Fibroblast of skin of back (primary cell): ENCODE results near the gene MINDY1.

Experiments used
- DNase-seq: peaks from one replicate; pipeline ENCODE4 v3.0.0-alpha.2; 2013

The MINDY1 gene

DNA sequence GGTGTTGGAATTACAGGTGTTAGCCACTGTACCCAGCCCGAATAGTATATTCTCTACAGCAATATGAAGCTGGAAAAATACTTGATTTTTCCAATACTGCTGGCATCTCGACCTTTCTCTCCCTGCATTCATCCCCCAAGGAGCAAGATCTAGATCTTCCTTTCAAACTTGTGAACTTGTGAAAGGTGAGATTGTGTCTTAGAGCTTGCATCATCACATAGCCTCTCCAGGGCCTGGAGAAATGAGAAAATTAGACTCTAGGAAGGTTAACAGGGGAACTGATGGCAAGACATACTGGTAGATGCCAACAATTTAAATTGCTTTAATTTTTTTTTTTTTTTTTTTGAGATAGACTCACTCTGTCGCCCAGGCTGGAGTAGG lies 3.6 kb upstream of the MINDY1 start:
- no peak for DNase-seq

DNA sequence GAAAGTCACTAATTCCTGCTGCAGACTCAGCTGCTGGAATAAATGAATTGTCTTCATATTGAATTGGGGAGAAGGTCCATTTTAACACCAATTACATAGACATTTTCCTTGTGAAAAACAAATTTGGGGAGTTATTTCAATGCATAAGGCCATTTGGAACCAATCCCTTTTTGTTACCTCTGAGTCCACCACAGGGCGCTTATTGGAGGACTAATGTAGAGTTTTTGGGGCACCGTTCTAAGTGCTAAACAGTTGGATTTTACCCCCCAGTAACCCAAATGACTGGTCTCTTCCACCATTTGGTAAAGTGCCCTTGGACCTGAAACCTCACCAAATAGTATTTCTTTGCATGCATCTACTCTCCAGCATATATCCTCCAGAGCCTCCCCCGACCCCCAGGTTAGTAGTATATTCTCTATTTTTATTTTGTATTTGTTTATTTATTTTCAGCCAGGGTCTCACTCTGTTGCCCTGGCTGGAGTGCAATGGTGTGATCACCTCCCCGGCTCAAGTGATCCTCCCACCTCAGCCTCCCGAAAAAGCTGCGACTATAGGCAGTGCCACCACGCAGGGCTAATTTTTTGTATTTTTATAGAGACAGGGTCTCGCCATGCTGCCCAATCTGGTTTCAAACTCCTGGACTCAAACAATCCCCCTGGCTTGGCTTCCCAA lies 3.1 kb upstream of the MINDY1 start:
- no peak for DNase-seq

DNA sequence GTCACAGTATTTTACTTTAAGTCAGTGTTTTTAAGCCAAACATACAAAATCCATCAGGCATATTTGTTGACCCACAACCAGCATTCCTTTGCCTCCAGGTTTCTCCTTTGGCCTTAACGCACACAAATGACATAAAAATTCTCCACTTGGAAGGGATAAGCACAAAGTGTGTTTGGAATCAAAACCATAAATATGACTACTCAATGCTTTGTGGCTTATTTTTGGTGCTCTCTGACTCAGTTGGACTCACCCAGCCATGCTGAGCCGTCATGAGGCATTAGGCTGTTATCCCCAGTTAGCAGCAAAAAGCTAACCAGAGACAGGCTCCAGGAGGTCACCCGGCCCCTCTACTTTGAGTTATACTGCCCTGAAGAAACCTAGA lies 2.5 kb upstream of the MINDY1 start:
- DNase-seq: peak; percentile 43

DNA sequence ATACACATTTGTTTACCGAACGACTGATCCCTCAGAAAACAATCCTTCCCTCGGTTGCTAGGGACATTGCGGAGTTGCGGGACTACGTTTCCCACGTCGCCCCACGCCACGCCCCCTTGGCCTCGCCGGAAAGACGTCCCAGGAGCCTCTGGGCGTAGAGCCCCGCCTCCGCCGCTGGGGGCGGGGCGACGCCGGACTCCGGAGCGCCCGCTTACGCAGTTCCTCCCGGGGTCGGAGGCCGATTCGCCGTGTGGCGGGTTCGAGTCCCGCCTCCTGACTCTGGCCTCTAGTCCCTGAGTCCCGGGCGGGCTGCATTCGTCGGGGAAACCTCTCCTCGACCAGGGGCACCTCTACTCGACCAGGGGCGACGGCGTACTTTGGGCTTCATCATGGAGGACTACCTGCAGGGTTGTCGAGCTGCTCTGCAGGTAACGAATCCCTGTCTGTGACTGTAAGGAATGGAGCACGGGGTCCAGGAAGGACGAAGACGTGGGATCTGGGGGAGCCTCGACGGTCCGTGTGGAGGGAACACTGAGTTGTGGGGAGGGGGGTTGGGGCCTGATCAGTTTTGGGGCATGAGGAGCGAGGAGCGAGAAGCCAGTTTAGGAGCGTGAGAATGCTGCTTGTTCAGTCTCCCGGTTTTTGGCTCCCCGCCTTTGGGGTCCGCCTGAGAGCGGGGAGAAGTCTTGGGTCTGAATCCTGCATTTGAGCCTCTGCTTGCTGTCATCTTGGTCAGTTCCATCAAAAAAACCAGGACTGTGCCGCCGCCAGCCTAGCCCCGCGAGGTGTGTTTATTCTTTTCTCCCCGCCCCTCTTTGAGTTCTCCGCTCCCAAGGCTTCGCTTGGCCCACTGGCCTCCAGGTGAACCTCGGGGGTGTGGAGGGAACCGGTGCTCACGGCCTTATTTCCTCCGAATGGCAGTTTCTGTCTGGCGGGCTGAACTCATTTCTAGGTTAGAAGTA lies 1.8 kb upstream of the MINDY1 start, which contains the start of gene PRUNE1:
TSS of gene PRUNE1 (plus strand) at position 206 of the 962 bp plus-strand sequence. CDS start at position 390, 184 bp downstream.
- DNase-seq: peak; percentile 94

DNA sequence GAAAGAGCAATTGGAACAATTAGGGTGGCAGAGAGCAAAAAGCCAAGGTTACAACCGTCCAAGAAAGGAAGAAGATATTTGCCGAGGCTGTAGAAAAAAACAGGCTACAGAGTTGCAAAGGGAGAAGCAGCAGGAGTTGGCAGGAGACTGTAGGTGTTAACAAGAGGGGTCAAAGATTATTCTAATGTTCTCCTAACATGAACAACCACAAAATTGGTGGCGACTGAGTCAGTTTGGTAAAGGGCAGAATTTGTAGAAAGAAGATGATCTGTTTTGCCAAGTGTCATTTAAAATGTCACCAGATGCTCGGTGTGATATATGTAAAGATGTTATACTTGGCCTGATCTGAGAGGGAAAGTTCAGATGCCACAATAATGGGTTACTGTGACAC lies 1.1 kb upstream of the MINDY1 start:
- no peak for DNase-seq

DNA sequence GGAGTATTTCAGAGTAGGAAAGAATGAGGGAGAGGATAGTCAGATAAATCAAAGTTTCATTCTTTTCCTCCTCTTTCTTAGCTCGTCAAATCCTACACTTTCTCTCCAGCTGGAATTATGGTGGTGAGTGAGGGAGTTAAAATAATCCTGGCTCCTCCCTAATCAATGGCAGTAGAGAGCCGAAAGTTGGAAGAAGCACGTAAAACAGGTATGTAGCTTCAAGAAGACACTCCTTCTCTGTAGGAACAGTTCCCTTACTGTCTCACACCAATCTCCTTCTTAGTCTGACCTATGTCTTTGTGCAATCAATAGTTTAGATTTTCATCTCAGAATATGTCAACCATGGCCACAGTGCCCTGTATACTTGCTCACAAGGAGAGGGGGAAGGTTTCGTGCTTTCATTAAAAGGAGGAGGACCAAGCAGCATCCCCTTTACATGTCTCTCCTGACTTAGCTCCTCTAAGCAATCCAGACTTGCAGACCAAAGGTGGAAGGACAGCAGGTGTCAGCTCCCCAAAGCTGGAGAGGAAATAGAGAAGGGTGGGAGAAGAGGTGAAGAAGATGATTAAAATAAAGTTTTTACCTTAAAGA lies 878 bp downstream of the MINDY1 start:
- no peak for DNase-seq

DNA sequence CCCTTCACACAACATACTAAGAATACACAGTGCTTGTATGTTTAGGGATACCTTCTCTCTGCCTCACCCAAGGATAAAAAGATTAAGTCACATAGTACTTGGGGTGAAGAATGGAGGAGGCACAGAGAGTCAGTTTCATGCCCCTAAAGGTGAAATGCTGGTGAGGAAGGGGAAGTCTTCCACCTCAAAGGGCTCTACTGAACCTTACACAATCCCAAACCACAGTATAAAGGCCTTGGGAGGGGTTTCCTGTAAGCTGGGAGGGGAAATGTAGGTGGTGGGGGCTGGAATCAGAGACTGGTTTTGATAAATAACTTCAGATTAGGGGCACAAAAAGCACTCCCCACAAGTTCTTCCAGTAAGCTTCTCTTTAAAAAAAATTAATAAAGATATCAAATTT lies 3.5 kb downstream of the MINDY1 start:
- DNase-seq: no peak

DNA sequence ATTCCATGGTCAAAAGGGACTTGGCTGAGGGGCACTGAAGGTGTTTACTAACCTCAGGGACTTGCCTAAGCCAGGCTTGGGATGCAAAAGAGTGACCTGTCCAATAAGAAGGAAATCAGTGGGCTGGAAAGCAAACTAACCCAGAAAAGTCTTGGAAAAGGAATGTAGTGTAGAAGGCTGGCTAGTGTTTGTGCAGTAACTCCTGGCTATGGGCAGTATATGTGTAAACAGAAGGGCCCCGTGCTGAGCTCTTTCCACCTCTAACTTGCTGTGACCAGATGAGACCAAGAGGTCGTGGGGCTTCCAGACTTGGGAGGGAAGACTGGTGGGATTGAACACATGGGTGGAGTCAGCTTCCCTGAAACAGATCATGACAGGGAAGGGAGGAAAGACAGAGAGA lies 4.1 kb downstream of the MINDY1 start:
- DNase-seq: no peak

DNA sequence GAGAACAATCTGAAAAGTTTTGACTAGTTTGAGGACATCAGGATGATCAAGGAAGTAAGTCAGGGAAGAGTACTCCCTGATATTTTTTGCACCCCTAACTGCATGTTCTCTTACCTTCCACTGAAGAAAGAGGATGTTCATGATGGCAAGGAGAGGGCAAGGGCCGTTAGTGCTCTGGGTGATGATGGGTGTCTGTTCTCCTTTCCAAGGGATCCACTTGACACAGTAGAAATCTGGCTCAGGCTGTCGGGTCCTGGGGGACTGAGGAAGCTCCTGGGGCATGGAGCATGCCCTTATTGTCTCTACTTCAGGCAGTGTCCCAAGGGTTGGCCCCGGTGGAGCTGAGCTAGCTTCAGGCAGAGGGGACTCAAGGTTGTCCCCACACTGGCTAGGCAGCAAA lies 4.7 kb downstream of the MINDY1 start:
- no peak for DNase-seq

DNA sequence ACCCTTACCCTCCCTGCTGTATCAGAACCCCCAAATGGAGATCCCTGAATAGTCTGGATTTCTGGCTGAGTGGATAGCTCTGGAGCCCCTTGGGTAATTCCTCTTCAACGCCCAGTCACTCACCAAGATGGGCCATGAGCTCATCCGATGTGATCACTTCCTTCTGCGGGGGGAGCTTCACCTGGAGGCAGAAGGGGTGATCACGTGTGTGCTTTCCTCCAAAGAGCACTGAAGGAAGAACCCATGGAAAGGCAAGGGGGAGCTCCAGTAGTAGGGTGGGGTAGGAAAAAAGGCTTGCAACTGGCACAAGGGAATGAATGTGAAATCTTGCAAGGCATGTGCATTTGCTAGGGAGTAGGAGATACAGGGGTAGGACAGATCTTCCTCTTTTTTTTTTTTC lies 5.1 kb downstream of the MINDY1 start:
- no peak for DNase-seq

DNA sequence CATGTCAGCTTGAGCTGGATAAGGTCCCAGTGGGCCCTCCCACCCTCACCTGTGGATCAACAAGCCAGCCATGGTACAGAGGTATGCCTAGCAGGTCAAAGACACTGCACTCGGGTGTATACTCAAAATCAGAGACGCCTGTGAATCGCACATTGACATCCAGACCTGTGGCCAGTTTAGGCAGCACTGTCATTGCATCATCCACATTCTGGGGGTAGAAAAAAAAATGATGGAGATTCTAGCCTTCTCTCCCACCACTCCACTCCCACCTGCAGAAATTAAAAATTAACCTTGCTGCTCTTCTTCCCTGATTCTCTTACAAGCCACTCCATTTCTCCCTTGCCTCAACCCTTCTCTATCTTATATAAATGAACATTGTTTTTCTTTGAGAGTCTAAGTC lies 6.3 kb downstream of the MINDY1 start:
- no peak for DNase-seq

DNA sequence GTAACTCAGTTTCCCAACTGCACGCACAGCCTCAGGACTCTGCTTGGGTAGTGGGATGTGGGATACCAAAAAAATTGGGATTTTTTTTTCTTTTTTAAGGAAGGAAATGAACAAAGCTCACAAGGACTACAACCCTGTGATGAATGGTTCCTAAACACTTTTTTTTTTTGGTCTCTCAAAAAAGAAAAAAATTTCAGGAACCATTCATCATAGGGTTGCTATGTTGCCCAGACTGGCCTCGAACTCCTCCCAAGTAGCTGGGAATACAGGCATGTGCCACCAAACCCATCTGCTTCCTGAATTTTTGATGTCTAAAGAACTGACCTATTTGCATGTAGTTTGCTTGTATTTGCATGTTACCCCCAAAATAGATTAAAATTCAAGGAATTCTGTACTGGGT lies 6.8 kb downstream of the MINDY1 start:
- DNase-seq: no peak

DNA sequence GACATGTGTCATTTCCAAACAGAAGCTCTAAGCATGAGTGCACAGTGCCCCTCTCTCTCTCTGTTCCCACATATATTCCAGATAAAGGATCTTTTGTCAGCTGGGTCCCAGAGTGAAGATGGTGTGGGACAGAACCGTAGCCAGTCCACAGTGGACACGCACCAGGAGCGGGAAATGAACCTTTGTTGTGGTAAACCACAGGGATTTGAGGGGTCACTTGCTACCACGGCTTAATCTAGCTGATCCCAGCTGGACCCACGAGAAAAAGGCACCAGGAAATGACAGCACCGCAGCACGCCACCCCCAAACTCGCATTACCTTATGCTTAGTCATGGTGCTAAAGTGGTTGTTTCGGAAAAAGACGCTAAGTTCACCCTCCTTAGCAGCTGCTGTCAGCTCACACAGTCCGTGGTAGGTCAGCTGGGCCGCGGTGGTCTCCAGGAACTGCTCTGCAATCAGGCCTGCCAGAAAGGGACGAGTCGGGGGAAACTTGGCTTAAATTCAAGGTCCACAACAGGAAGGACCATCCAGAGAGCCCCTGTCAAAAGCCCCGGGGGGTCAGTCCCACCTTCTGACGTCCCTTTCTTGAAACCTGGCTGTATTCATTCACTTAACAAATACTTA lies 7.5 kb downstream of the MINDY1 start:
- peak; percentile 43 for DNase-seq

DNA sequence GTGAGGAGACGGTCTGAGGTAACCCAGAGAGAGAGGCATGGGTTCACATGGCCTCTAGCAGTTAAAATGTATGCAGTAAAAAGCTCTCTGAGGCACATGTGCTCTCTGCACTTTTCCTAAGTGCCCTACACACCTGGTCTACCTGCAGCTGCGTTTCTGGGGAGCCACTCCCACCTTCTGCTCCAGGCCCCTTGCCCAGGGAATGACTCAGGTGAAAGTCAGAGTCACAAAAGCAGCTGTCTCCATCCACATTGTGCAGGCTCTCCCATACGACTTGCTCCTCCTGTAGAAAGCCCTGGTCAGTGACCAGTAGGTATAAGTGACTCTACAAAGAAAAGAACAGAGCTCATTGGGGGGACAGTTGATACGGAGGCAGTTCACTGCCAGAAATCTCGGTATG lies 8.8 kb downstream of the MINDY1 start:
- DNase-seq: no peak

DNA sequence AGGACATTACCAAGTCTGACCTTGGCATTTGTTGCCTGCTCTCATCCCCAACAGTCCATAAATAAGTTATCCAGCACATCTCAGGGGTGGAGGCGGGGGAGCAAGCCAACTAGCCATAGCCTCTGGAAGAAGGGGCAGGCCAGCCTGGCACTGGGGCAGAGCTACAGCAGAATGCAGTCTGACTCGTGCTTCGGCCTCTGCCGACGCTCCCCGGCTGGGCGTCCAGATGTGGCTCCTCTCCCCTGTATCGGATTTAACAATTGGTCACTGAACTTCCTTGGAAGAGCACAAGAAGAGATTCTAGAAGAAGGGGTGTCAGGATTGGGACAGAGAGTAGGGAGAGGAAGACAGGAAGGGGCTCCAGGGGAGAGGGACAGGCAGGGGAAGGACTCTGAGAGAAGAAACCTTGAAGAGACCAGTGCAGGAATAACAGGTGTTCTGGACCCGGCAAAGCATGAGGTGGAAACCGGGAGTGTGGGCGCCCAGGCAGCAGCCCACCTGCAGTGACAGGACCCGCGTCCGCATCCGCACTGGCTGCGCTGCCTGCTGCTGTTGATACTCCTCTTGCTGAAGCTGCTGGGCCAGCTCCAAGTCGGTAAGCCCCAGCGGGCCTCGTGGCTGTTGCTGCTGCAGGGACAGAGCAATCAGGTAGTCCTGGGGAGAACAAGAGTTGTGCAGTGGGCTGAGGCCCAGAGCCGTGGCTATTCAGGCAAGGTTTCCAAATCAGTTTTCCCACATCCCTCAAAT lies 9.4 kb downstream of the MINDY1 start:
- DNase-seq: no peak

DNA sequence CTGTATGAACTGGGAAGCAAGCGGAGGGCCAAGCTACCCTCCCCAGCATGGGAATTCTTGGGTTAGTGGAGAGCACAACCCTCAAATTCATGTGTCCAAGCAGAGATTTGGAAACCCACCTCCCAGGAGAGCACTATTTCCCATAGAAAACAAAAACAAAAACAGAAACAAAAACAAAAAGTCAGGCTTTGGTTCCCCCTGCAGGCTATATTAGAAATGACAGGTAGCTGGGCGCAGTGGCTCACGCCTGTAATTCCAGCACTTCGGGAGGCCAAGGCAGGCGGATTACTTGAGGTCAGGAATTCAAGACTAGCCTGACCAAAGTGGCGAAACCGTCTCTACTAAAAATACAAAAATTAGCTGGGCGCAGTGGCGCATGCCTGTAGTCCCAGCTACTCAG lies 10.8 kb downstream of the MINDY1 start:
- DNase-seq: peak; percentile 23

DNA sequence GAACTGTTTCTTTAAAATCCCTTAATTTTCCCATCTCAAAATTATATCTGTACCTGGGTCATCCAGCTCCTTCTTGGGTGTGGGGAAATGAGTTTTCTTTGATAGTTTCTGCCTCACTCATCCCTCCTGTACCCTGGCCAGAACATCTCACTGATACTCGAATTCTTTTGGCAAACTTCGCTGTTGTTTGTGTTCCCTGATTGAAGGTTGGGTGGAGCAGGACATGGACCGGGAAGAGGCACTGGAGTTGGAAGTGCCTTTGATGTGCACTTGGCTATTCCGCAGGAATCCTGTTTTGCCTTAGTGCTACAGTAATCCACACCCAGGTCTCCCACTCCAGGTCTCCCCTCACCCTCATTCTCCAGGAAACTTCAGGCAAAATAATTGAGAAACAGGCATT lies 11.2 kb downstream of the MINDY1 start:
- DNase-seq: no peak

DNA sequence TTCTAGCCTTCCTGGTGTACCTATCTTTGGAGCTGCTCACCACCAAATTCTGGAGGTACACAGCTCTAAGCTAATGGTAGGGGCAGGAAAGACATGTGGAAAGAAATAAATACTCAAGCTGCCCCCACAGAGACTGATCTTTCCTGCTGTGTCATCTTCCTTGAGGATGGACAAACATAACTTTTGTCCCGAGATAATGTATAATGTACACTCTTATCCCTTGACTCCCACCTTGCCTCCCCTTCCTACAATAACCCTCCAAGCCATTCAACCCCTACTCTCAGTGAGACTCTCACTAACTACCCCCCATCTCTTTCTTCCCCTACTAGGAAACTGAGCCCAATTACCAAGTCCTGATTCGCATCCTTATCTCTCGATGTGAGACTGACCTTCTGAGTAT lies 12.5 kb downstream of the MINDY1 start:
- no peak for DNase-seq

DNA sequence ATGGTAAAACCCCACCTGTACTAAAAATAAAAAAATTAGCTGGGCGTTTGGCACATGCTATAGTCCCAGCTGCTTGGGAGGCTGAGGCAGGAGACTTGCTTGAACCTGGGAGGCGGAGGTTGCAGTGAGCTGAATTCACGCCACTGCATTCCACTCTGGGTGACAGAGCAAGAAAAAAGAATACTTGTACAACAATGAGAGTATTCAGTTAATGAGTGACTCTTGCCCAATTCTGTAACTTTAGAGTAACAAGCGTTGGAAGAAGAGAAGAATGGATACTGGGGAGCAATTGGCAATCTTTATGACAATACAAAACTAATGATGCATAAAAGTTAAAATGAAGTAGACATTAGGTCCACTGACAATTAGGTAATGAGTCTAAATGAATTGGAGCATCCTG lies 14.1 kb downstream of the MINDY1 start:
- DNase-seq: no peak

DNA sequence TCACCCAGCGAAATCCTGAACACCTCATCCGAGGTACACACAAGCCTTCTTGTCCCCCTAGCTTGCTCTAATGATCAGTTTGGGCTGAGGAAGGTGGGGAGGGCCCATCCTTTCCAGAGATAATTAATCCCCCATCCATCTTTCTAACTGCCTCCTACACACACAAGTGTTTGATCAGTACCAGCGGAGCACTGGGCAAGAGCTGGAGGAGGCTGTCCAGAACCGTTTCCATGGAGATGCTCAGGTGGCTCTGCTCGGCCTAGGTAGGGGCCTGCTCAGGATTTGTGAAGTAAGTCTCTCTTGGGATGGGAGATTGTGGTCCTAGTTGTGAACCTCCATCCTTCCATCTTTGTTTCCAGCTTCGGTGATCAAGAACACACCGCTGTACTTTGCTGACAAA lies 18.8 kb downstream of the MINDY1 start:
- DNase-seq: no peak

DNA sequence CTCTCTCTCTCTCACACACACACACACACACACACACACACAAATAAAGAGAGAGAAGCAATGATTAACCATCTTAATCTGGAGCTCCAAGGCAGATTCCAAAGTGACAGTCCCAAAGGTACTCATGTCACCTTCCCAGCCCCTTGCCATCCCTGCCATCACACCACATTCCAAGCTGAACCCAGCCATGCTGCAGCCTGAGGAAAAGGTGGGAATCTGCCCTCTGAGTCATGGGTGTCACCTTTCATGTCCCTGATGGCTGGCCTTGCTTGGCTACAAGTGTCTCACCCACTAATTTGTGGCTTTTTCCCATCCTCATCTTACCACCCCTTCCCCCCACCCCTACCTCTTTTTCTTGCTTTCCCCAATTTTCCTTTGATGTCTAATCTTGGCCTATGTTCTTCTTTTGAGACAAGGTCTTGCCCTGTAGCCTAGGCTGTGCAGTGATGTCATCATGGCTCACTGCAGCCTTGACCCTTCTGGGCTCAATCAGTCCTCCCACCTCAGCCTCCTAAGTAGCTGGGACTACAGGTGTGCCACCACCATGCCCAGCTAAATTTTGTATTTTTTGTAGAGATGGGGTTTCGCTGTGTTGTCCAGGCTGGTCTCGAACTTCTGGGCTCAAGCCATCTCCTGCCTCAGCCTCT lies 21.4 kb downstream of the MINDY1 start:
- DNase-seq: no peak
